Psoas muscle (tissue), 8 donors: ENCODE results near the gene THADA. TPM values are rescaled to one million over a fixed set of nuclear protein-coding genes. Genes with fewer than 3 reads are reported as not detected.

Source experiments
- ATAC-seq, 4 donors: fragments of 200-7000 bp; cut with Tn5 transposase; one replicate each; pipeline ENCODE4 v1.9.1; 2020; ENCODE audit warnings: moderate library complexity in 3 of 4, mild to moderate bottlenecking in 2 of 4
- DNase-seq, 2 donors: peaks; one replicate each; pipeline ENCODE4 v3.0.0-alpha.2; 2020
- H3K27ac ChIP-seq: fragments of 200-600 bp; one replicate; pipeline ENCODE4 v1.8.0; 2022
- H3K27me3 ChIP-seq, 3 donors: fragments of 200-600 bp in 1 of 3; one replicate each; pipeline versions ENCODE4 v1.6.1 to v1.8.0; 2013 to 2022; ENCODE audit warnings: low read length in 2 of 3, mild to moderate bottlenecking in 2 of 3, moderate library complexity in 1 of 3; ENCODE audit not compliant: insufficient read depth in 3 of 3
- H3K36me3 ChIP-seq, 2 donors: fragments of 200-600 bp in 1 of 2; one replicate each; pipeline versions ENCODE4 v1.6.1 to v1.8.0; 2013 to 2022; ENCODE audit warnings: low read depth in 1 of 2, mild to moderate bottlenecking in 1 of 2, moderate library complexity in 1 of 2; ENCODE audit not compliant: insufficient read depth in 1 of 2
- H3K4me1 ChIP-seq: fragments of 200-600 bp; one replicate; pipeline ENCODE4 v1.8.0; 2022
- H3K4me3 ChIP-seq: fragments of 200-600 bp; one replicate; pipeline ENCODE4 v1.8.0; 2022; ENCODE audit warnings: mild to moderate bottlenecking
- H3K9me3 ChIP-seq: fragments of 200-600 bp; one replicate; pipeline ENCODE4 v1.8.0; 2022
- CTCF ChIP-seq: fragments of 200-600 bp; IDR thresholded peaks from one replicate; pipeline ENCODE4 v1.8.0; 2022; ENCODE audit warnings: antibody characterized with exemption
- WGBS, 3 donors: extraction: QIAGEN DNeasy Blood & Tissue Kit; methylation state at CpG; one replicate each; pipeline versions ENCODE4 v1.1.6 to v1.1.7; 2013; 5-methylcytosine and 5-hydroxymethylcytosine counted together
- intact Hi-C, 2 donors: fragments of 100-400 bp; cut with DNase I; formaldehyde crosslinking; loops; one replicate each; pipeline versions ENCODE4 v1.11.0 to v1.14.2; 2022
- polyA plus RNA-seq, 3 donors: library from polyadenylated mRNA; stranded (reverse); fragments of 200-250 nt; gene quantifications; one replicate each; pipeline ENCODE4 v1.2.3, GENCODE V29; 2013
- total RNA-seq, 4 donors: library from RNA; stranded (reverse); fragmentation: NEBNext Ultra II Directional in 2 of 4; extraction: Animal tissue kit (Norgen Biotek cat#: 25700) in 2 of 4; gene quantifications; one replicate each; pipeline versions ENCODE4 v1.2.1 to v1.2.4, GENCODE V29; 2021 to 2023
- donor health status: healthy with polysubstance abuse.
- donor health status: DM: no; HTN: no; CAD: no; lungs with moderate emphysema.
- donor health status: Bipolar disorder and iron deficiency.
- donor health status: healthy.
- donor health status: DM: yes; HTN: yes; CAD: no.
- donor health status: DM: no; HTN: no; CAD: no.
- donor health status: DM: no; HTN: no; CAD: no.
- donor health status: DM: yes; HTN: yes; CAD: no.

THADA gene
- total and polyA plus RNA-seq, 7 donors = 8.1 to 17.4 (median 11.6) TPM

DNA sequence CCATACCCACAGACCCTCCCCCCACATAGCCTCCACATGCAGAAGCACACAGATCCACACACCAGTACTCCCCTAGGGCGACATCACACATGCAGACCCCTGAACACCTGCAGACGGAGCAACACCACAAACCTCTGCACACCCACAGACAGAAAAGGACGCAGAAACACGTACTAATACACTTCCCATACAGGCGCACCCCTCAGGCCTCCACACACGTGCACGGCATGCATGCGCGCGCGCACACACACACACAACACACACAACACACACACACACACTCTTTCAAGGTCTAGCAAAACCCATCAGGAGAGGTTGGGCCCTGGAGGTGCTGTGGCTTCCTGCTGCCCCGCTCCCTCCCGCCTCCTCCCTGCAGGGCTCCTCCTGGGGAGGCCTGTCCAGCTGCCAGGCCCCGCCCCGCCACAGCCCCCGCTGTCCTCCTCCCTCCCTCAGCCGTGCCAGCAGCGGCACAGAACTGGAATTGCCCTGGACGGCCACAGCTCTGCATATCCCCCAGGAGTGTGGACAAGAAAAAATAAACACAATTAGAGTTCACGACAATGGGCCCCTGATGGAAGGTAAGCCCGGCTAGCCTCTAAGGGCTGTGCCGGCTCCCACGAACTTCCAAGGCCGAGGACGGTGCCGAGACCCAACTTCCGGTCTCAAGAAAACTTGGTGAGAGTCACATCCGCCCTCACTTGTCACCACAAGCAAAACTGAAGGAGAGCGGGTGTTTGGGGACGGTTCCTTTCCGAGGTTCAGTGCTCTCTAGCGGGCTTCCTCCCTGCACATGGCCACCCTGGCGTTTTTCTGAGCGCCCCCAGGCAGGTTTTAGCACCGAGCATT lies 376.2 kb downstream of the THADA start:
- no peaks in the 10 kb centered on the region for H3K9me3 ChIP-seq
- WGBS, 3 donors = 0 to 2% (median 1%) methylated on average over 35 of the region's 35 CpGs
- DNase-seq = peak; percentile 91 to 93
- peak overlapping the region; percentile 75 for H3K4me3 ChIP-seq
- peak; percentile 71 to 78 (median 73) for ATAC-seq
- H3K36me3 ChIP-seq = peaks cover 0 to 25% of the 10 kb centered on the region in 2 donors
- no peaks in the 10 kb centered on the region for H3K27me3 ChIP-seq
- TF ChIP-seq CTCF = no peak
- intact Hi-C loops = loop anchor here in 1 of 2 donors (2.0 to 5.0 kb wide), 3 partner anchors 41 to 195 kb away; no protein-coding TSS in a partner anchor
- peaks cover 58% of the 10 kb centered on the region for H3K4me1 ChIP-seq
- H3K27ac ChIP-seq = peak overlapping the region; percentile 91

- H3K36me3 ChIP-seq = peaks cover 0 to 18% of the 10 kb centered on the region in 2 donors
- peaks cover 58% of the 10 kb centered on the region for H3K4me1 ChIP-seq
- ATAC-seq = peak in 1 of 4 donors; percentile 2
- WGBS, 3 donors = 6 to 16% (median 8%) methylated on average over 8 of the region's 8 CpGs
- peak; percentile 54 to 68 for DNase-seq
- H3K9me3 ChIP-seq = no peaks in the 10 kb centered on the region
- H3K27ac ChIP-seq = peak overlapping the region; percentile 91
- H3K27me3 ChIP-seq = no peaks in the 10 kb centered on the region
- intact Hi-C loops = loop anchor here in 1 of 2 donors (2.0 kb wide), 2 partner anchors 40 to 194 kb away; no protein-coding TSS in a partner anchor
- no peak for TF ChIP-seq CTCF
- H3K4me3 ChIP-seq = peak overlapping the region; percentile 75
Observed at GRCh38 chr2:43218702-43219382, 377.0 kb downstream of the THADA start.

DNA sequence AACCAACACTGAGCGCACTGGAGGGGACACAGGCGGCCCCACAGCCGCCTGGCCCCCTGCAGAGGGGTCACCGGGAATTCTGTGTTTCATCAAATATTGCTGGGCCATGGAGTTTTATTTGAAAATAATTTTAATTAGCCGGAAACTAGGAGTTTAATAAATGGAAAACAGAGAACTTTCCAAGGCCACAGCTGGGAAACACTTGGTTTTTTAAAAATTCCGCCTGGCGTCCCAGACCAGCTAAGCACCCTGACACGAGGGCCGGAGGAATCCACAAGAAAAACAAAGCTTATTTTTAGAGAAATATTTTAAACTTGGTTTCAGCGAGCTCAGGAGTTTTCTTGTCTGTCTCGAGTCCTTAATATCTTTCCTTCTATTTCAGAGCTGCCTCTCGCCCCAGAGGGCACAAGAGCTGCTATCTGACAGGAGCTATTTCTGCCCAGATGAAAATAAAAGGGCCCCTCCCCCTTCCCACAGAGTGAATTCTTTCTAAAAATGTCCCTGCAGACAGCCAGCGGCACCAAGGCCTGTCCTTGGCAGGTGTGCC lies 377.6 kb downstream of the THADA start:
- 15 to 20% (median 16%) methylated on average over 13 of the region's 13 CpGs for WGBS, 3 donors
- Histone ChIP-seq H3K27ac (peak overlapping the region; percentile 91), H3K9me3 (no peaks in the 10 kb centered on the region), H3K27me3 (no peaks in the 10 kb centered on the region), H3K36me3 (peaks cover 0 to 11% of the 10 kb centered on the region in 2 donors), H3K4me1 (peaks cover 58% of the 10 kb centered on the region), H3K4me3 (peak overlapping the region; percentile 75)
- intact Hi-C loops = loop anchor here in 1 of 2 donors (2.0 kb wide), 2 partner anchors 39 to 193 kb away; no protein-coding TSS in a partner anchor
- peak in 3 of 4 donors; percentile 21 to 38 (median 30) for ATAC-seq
- no peak for DNase-seq
- peak; percentile 9 for TF ChIP-seq CTCF

DNA sequence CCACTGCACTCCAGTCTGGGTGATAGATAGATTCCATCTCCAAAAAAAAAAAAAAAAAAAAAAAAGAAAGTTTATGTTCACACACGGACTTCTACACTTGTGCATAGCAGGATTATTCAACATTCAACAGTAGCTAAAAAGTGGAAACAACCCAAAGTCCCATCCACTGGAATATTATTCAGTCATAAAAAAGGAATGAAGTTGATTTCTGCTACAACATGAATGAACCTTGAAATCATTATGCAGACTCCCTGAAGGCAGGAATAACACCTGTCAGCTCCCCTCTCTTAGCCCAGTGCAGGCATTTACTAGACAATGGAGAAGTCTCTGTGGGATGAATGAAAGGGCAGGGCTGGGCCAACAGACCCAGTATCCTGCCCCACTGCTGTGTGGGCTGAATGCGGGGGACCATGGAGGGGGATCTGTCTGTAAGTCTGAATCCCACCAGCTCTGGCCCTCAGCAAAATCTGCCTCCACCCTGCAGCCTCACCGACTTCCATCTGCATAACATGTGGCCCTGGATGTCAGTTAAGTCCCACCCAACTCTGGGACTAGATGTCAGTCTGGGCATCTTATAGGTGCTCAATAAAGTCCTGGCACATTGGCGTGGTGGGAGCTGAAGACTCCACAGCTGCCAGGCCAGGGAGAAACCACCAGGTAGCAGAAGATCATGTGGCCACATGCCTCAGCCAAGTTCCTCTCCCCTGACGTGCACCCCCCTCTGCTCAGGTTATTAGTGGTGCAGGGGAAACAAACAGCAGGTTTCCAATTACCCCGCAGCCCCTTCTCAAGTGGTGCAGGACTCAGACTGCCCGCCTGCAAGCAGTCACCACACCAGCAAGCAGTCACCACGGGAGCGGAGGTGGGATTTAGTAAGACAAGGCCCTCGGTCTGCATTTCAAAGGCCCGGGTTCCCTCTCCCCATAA lies 378.3 kb downstream of the THADA start:
- Histone ChIP-seq H3K9me3 (no peaks in the 10 kb centered on the region), H3K4me3 (peak overlapping the region; percentile 75), H3K36me3 (peaks cover 0 to 4% of the 10 kb centered on the region in 2 donors), H3K27me3 (no peaks in the 10 kb centered on the region), H3K27ac (peak overlapping the region; percentile 91), H3K4me1 (peaks cover 51% of the 10 kb centered on the region)
- ATAC-seq (no peak), DNase-seq (no peak)
- TF ChIP-seq CTCF = no peak
- intact Hi-C loops = loop anchor here (2.0 kb wide), 3 partner anchors 37 to 193 kb away; no protein-coding TSS in a partner anchor
- WGBS, 3 donors = 31 to 34% (median 34%) methylated on average over 11 of the region's 11 CpGs
